Keratinocyte (primary cell): ENCODE data around the gene ZNF814. TPM values are rescaled to one million over a fixed set of nuclear protein-coding genes. Genes with fewer than 3 reads are reported as not detected.

Experiments used
- DNase-seq: peaks from one replicate; pipeline ENCODE4 v3.0.0-alpha.2; 2011; ENCODE audit warnings: low read depth, missing footprints, low spot score
- FAIRE-seq: peaks from 2 replicates; lab custom pipeline; 2011; peaks lifted over from hg19 to GRCh38; lab: Jason Lieb, UNC
- H2AFZ ChIP-seq: 2 replicates; pipeline ENCODE4 v1.6.0; 2012; ENCODE audit warnings: low read length, control low read depth, inconsistent platforms; ENCODE audit not compliant: control insufficient read depth
- H3K27ac ChIP-seq: 2 replicates; pipeline ENCODE4 v1.5.1; 2011; ENCODE audit warnings: low read length; ENCODE audit not compliant: control insufficient read depth, insufficient read depth
- H3K27me3 ChIP-seq: 3 replicates; pipeline ENCODE4 v1.6.0; 2011; ENCODE audit warnings: low read length; ENCODE audit not compliant: control insufficient read depth, insufficient read depth; ENCODE audit errors: extremely low read depth
- H3K36me3 ChIP-seq, 2 experiments: 2 replicates in 1 of 2; 3 replicates in 1 of 2; pipeline ENCODE4 v1.5.1; 2011; ENCODE audit warnings: low read length in 2 of 2, mild to moderate bottlenecking in 1 of 2; ENCODE audit not compliant: control insufficient read depth in 2 of 2, insufficient read depth in 2 of 2; ENCODE audit errors: extremely low read depth in 1 of 2
- H3K4me1 ChIP-seq: 3 replicates; pipeline ENCODE4 v1.5.1; 2011; ENCODE audit warnings: low read length; ENCODE audit not compliant: control insufficient read depth, insufficient read depth; ENCODE audit errors: extremely low read depth
- H3K4me2 ChIP-seq: 3 replicates; pipeline ENCODE4 v1.6.0; 2011; ENCODE audit warnings: low read depth, low read length; ENCODE audit not compliant: control insufficient read depth, insufficient read depth; ENCODE audit errors: extremely low read depth
- H3K4me3 ChIP-seq, 3 experiments: fragments of 200-600 bp in 1 of 3; sonication (generic) in 1 of 3; 2 replicates in 2 of 3; 3 replicates in 1 of 3; pipeline ENCODE4 v1.5.1; 2011 to 2016; ENCODE audit warnings: low read length in 3 of 3, mild to moderate bottlenecking in 3 of 3, control low read depth in 2 of 3, inconsistent platforms in 1 of 3, low read depth in 1 of 3, mixed read lengths in 1 of 3, mixed run types in 1 of 3, moderate library complexity in 1 of 3; ENCODE audit not compliant: control insufficient read depth in 2 of 3, insufficient read depth in 2 of 3; ENCODE audit errors: extremely low read depth in 1 of 3
- H3K79me2 ChIP-seq: 2 replicates; pipeline ENCODE4 v1.6.0; 2012; ENCODE audit warnings: low read length; ENCODE audit not compliant: control insufficient read depth, insufficient read depth
- H3K9ac ChIP-seq: 3 replicates; pipeline ENCODE4 v1.6.0; 2011; ENCODE audit warnings: low read length; ENCODE audit not compliant: control insufficient read depth, insufficient read depth; ENCODE audit errors: extremely low read depth
- H3K9me1 ChIP-seq: 3 replicates; pipeline ENCODE4 v1.6.0; 2011; ENCODE audit warnings: low read length; ENCODE audit not compliant: control insufficient read depth, insufficient read depth; ENCODE audit errors: extremely low read depth
- H3K9me3 ChIP-seq: 2 replicates; pipeline ENCODE4 v1.5.1; 2012; ENCODE audit warnings: low read depth, low read length; ENCODE audit not compliant: control insufficient read depth
- H4K20me1 ChIP-seq: 3 replicates; pipeline ENCODE4 v1.6.0; 2011; ENCODE audit warnings: low read length; ENCODE audit not compliant: control insufficient read depth, insufficient read depth; ENCODE audit errors: extremely low read depth
- CTCF ChIP-seq, 3 experiments: IDR thresholded peaks in 1 of 3; conservative IDR thresholded peaks in 1 of 3; optimal IDR thresholded peaks in 1 of 3; 2 replicates in 2 of 3; 3 replicates in 1 of 3; pipeline versions ENCODE3 to v1.5.1; 2011; ENCODE audit warnings: low read length in 3 of 3, mild to moderate bottlenecking in 3 of 3, moderate library complexity in 2 of 3, control low read depth in 1 of 3, inconsistent platforms in 1 of 3; ENCODE audit not compliant: insufficient read depth in 2 of 3; ENCODE audit errors: extremely low read depth in 1 of 3
- EZH2 ChIP-seq: IDR thresholded peaks from one replicate; pipeline ENCODE4 v1.6.1; 2012; ENCODE audit warnings: inconsistent platforms, mild to moderate bottlenecking, low read length, moderate library complexity
- dilution Hi-C: fragments of 300-500 bp; cut with MboI; formaldehyde crosslinking; loops from one replicate; pipeline ENCODE4 v1.7.0; 2020; ENCODE audit warnings: low sequenced_read_pairs; ENCODE audit not compliant: extremely low pct_ligation_motif_present
- polyA plus RNA-seq, 5 experiments: library from polyadenylated mRNA; depleted of rRNA in 3 of 5; stranded (reverse) in 3 of 5; stranded (forward) in 1 of 5; unstranded in 1 of 5; fragments of >200 nt; gene quantifications; 1 replicate in 1 of 5; 2 replicates in 3 of 5; 3 replicates in 1 of 5; pipeline versions ENCODE4 v1.2.1 to v1.2.3, GENCODE V29; 2011 to 2012; ENCODE audit warnings: missing spikeins in 2 of 5, low read depth in 1 of 5, low replicate concordance in 1 of 5

Gene ZNF814
- polyA plus RNA-seq, 1 donor (not counting 4 experiments of a cell fraction or from before 2014, with no cell fraction given), result 13.8 TPM

- FAIRE-seq, result no peak
- Histone ChIP-seq H3K79me2 (peaks cover 27% of the 10 kb centered on the region), H3K4me1 (peaks cover 52% of the 10 kb centered on the region), H3K36me3 (peaks cover 2 to 11% of the 10 kb centered on the region in 2 experiments), H3K27ac (peak overlapping the region; percentile 94), H3K9me1 (no peaks in the 10 kb centered on the region), H3K27me3 (no peaks in the 10 kb centered on the region), H4K20me1 (no peaks in the 10 kb centered on the region), H3K4me3 (peak overlapping the region; percentile 46 to 95 (median 89)), H2AFZ (no peak overlapping the region), H3K4me2 (peak overlapping the region; percentile 94), H3K9me3 (no peaks in the 10 kb centered on the region), H3K9ac (peak overlapping the region; percentile 92)
- TF ChIP-seq EZH2 (no peak), CTCF (optimal IDR thresholded peaks at IDR 0.05 in 1 of 3, IDR thresholded peaks at IDR 0.05 in 1 of 3, conservative IDR thresholded peaks at IDR 0.05 in 1 of 3; ENCODE audit: extremely low read depth in 1 of 3, insufficient read depth in 2 of 3, low read length in 3 of 3) (no peak)
- dilution Hi-C loops, result no loop called here
- no peak for DNase-seq
Observed at GRCh38 chr19:57803265-57803593, 85.6 kb downstream of the ZNF814 start.

GRCh38 chr19:57802269-57802668 lies 86.6 kb downstream of the ZNF814 start:
- H3K9me3 ChIP-seq, result no peaks in the 10 kb centered on the region
- peaks cover 24% of the 10 kb centered on the region for H3K79me2 ChIP-seq
- peak overlapping the region; percentile 67 for H3K4me2 ChIP-seq
- H3K4me3 ChIP-seq, result peak overlapping the region in 1 of 3 experiments; percentile 20
- TF ChIP-seq EZH2 (no peak), CTCF (optimal IDR thresholded peaks at IDR 0.05 in 1 of 3, IDR thresholded peaks at IDR 0.05 in 1 of 3, conservative IDR thresholded peaks at IDR 0.05 in 1 of 3; ENCODE audit: extremely low read depth in 1 of 3, insufficient read depth in 2 of 3, low read length in 3 of 3) (peak in 1 of 3 experiments; percentile 12)
- H3K4me1 ChIP-seq, result peaks cover 52% of the 10 kb centered on the region
- no peaks in the 10 kb centered on the region for H4K20me1 ChIP-seq
- FAIRE-seq (no peak), DNase-seq (no peak)
- no peaks in the 10 kb centered on the region for H3K27me3 ChIP-seq
- dilution Hi-C loops, result no loop called here
- H3K9ac ChIP-seq, result peak overlapping the region; percentile 41
- H3K9me1 ChIP-seq, result no peaks in the 10 kb centered on the region
- peaks cover 0 to 9% of the 10 kb centered on the region in 2 experiments for H3K36me3 ChIP-seq
- peak overlapping the region; percentile 84 for H3K27ac ChIP-seq
- no peak overlapping the region for H2AFZ ChIP-seq
